Measurements from ENCODE around the gene CZIB. TPM values are rescaled to one million over a fixed set of nuclear protein-coding genes. Genes with fewer than 3 reads are reported as not detected.

Gene CZIB
- 55.4 and 62.3 TPM in 2 replicates for total RNA-seq

DNA sequence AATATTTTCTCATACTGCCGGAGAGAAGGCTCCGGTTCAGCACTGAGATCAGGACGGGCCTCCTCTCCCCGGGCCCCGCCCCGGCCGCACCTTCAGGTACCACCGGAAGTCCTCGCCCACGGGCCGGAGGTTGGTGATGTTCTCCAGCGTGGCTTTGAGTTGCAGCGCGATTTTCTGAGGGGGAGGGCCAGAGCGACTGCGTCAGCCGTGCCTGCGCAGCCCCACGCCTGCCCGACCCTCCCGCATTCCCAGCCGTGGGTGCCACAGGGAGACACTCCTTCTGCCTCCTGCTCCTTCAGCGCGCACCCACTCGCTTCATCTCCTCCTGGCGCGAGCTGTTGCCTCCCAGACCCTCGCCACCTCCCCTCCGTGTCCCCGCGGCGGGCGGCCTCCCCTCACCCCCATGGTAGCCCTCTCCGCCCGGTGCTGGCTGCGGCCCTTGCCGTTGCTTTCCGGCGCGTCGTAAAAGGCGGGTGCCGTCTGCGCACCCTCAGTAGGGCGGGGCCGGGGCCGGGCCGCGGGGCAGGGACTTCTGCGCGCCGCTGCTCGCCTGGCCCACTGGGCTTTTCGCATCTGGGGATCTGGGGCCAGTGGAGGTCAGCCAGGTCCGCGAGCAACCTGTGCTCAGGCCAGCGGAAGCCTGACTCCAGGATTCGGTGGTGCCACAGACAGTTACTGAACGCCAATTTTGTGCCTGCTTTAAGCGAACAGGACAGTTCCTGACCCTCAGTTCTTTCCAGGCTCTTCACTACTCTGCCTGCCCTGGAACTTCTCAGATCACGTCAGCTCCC, at the start of gene CZIB:
Gene CZIB (minus strand): TSS at position 464 of the 791 bp plus-strand sequence. CDS start 59 bp downstream, at position 405.

DNA sequence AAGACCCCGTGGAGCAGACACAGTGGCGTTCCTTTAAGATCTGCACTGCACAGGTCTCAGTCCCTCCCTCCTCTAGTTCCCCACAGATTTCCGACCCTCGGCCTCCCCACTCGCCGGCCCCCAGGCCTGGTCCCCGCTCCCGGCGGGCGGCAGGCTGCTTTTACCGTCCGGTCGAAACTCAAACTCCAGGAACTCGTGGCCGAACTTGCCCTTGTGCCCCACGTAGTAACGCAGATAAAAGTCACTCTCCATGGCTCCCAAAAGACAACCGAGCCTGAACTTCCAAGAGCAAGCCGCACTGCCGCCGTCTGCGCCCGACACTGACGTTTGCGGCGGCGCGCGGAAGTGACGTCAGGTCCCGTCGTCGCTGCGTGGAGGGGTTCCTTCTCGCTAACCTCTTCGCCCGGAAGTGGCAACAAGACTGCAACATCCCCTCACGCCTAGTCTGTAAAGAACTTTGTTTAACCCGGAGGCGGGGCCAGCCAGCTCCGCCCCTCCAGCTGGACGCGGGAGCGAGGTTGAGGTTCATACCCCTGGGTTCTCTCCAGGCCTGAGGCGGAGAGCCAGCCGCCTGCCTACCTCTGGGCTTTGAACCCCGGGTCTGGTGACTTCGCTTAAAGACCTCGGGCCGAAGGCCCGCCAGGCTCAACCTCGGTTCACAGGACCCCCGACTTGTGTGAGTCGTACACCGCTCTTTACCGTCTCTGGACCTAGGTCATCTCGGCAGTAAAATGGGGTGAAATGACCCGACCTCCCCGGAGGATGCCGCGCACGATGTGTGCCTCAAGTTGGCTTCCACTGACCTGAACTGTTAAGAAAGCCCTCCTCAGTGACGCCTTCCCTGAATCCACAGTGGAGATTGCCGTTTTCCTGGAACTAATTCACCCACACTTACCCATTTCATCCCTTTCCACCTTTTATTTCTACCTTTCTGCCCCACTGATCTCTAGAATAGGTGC, 18.0 kb upstream of the CZIB start, which contains the start of gene MAGOH:
Gene MAGOH (minus strand): TSS at position 322 of the 959 bp plus-strand sequence. CDS start 70 bp downstream, at position 252.

DNA sequence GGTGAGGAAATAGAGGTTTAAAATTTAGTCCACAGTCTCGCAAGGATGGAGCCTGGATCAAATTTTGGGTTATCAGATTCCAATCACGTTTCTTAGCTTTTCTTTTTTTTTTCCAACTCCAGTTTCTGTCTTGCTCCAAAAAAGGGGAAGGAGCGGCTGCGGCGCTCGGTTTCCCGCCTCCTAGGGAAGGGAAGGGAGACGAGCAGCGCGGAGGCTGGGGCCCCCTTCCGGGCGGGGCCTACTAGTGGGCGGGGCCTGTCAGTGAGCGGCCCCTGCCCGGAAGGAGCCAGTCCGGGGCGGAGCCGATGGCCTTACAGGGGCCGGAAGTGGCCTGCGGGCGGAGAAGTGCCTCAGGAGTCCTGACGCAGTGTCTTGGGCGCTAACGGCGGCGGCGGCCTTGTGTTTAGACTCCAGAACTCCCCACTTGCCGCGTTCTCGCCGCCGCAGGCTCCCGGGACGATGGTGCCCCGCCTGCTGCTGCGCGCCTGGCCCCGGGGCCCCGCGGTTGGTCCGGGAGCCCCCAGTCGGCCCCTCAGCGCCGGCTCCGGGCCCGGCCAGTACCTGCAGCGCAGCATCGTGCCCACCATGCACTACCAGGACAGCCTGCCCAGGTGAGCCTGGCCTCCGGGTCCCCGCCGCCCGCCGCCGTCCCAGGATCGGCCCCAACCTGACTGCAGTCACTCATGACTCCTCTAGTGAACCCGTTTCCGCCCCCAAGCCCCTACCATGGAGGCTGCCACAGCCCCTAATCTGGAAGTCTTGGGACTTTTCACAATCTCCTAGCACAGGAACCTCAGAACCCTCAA, 23.7 kb downstream of the CZIB start, which contains the start of gene CPT2:
Gene CPT2 (plus strand): TSS at position 340 of the 806 bp plus-strand sequence. CDS start 120 bp downstream, at position 460.

Other genes starting within 250 kb of the CZIB start
- 51.2 and 60.4 TPM in 2 replicates for gene PODN, start 158.4 kb downstream of the CZIB start, total RNA-seq
- 0.94 and 2.4 TPM in 2 replicates for gene SLC1A7, start 78.0 kb downstream of the CZIB start, total RNA-seq
- gene CPT2, start 23.8 kb downstream of the CZIB start, total RNA-seq: 7.3 and 13.7 TPM in 2 replicates
- 38.6 and 53.8 TPM in 2 replicates for gene MAGOH, start 17.9 kb upstream of the CZIB start, total RNA-seq
- 3.4 and 3.5 TPM in 2 replicates for gene LRP8, start 107.4 kb upstream of the CZIB start, total RNA-seq
- gene DMRTB1, start 238.8 kb upstream of the CZIB start, total RNA-seq: not detected in 2 replicates